Measurements from ENCODE around the gene OR6B1. TPM values are rescaled to one million over a fixed set of nuclear protein-coding genes. Genes with fewer than 3 reads are reported as not detected.

The OR6B1 gene
- total RNA-seq, 1 experiment from 2014 or later, result not detected

GRCh38 chr7:144032516-144032915 lies 32.4 kb downstream of the OR6B1 start:
- Mint-ChIP-seq H3K36me3 (no peaks in the 10 kb centered on the region), H3K4me1 (0 out of 2 replicates have a peak, but pooled peaks cover 5% of the 10 kb centered on the region), H3K4me3 (no peak overlapping the region), H3K27me3 (ENCODE audit: low read depth) (no peaks in the 10 kb centered on the region), H3K9me3 (no peaks in the 10 kb centered on the region), H3K27ac (no peak overlapping the region)
- TF ChIP-seq MAX (CRISPR knock-in tag; IDR thresholded peaks at IDR 0.05), result no peak
- no peak for TF ChIP-seq ELF4 (CRISPR knock-in tag; IDR thresholded peaks at IDR 0.05; ENCODE audit: low read depth)
- TF ChIP-seq CREB1 (CRISPR knock-in tag; IDR thresholded peaks at IDR 0.05), result no peak
- TF ChIP-seq ZNF232 (CRISPR knock-in tag; IDR thresholded peaks at IDR 0.05), result no peak
- TF ChIP-seq CTCF (IDR thresholded peaks at IDR 0.05), result no peak
- TF ChIP-seq MXD4 (CRISPR knock-in tag; IDR thresholded peaks at IDR 0.05; ENCODE audit: borderline replicate concordance), result no peak
- no peak for TF ChIP-seq KAT7 (CRISPR knock-in tag; IDR thresholded peaks at IDR 0.05; ENCODE audit: borderline replicate concordance)
- TF ChIP-seq AR (CRISPR knock-in tag; IDR thresholded peaks at IDR 0.05), result no peak
- no peak for TF ChIP-seq ZMAT4 (CRISPR knock-in tag; IDR thresholded peaks at IDR 0.05)
- TF ChIP-seq ETV6 (CRISPR knock-in tag; IDR thresholded peaks at IDR 0.05), result no peak
- TF ChIP-seq SOX15 (CRISPR knock-in tag; IDR thresholded peaks at IDR 0.05), result no peak
- TF ChIP-seq FOXK1 (CRISPR knock-in tag; IDR thresholded peaks at IDR 0.05), result no peak
- TF ChIP-seq PRDM15 (CRISPR knock-in tag; IDR thresholded peaks at IDR 0.05), result no peak
- TF ChIP-seq JAZF1 (CRISPR knock-in tag; IDR thresholded peaks at IDR 0.05), result no peak
- no peak for TF ChIP-seq SMAD4 (CRISPR knock-in tag; IDR thresholded peaks at IDR 0.05)
- no peak for TF ChIP-seq RORB (CRISPR knock-in tag; IDR thresholded peaks at IDR 0.05)
- no peak for TF ChIP-seq ZBTB21 (CRISPR knock-in tag; IDR thresholded peaks at IDR 0.05; ENCODE audit: borderline replicate concordance)
- no peak for TF ChIP-seq USF2 (CRISPR knock-in tag; IDR thresholded peaks at IDR 0.05)
- DNase-seq (ENCODE audit: low spot score) (no peak), ATAC-seq (no peak)
- CTCF ChIA-PET, result interaction anchor here (1.0 to 2.2 kb wide), 4 partner anchors 31 to 140 kb away, joined by 3 to 11 read pairs (median 4); partner anchors contain the start of gene TCAF1
- POLR2A ChIA-PET, result no interaction called here

Data from WTC11 (cell line).